ENCODE measurements around the gene EZH2.
A peak's percentile ranks its signal among the peaks of the same experiment; 100 is the strongest.

The EZH2 gene

GRCh38 chr7:148854983-148855382 is 29.1 kb downstream of the EZH2 start:
- DNase-seq (ENCODE audit: low spot score) = no peak

- no peak for DNase-seq (ENCODE audit: low spot score)
Observed at GRCh38 chr7:148852272-148852671, 31.8 kb downstream of the EZH2 start.

GRCh38 chr7:148850564-148850963 is 33.5 kb downstream of the EZH2 start:
- no peak for DNase-seq (ENCODE audit: low spot score)

GRCh38 chr7:148849393-148850098 is 34.5 kb downstream of the EZH2 start:
- DNase-seq (ENCODE audit: low spot score) = no peak

- no peak for DNase-seq (ENCODE audit: low spot score)
Observed at GRCh38 chr7:148847815-148848734, 36.0 kb downstream of the EZH2 start.

GRCh38 chr7:148838905-148839304 is 45.2 kb downstream of the EZH2 start:
- no peak for DNase-seq (ENCODE audit: low spot score)

GRCh38 chr7:148835854-148836253 is 48.2 kb downstream of the EZH2 start:
- no peak for DNase-seq (ENCODE audit: low spot score)

GRCh38 chr7:148834605-148835004 is 49.5 kb downstream of the EZH2 start:
- DNase-seq (ENCODE audit: low spot score) = no peak

GRCh38 chr7:148831782-148832181 is 52.3 kb downstream of the EZH2 start:
- no peak for DNase-seq (ENCODE audit: low spot score)

- DNase-seq (ENCODE audit: low spot score) = no peak
Observed at GRCh38 chr7:148830897-148831692, 53.0 kb downstream of the EZH2 start.

GRCh38 chr7:148828965-148829364 is 55.1 kb downstream of the EZH2 start:
- no peak for DNase-seq (ENCODE audit: low spot score)

- DNase-seq (ENCODE audit: low spot score) = no peak
Observed at GRCh38 chr7:148825338-148825737, 58.8 kb downstream of the EZH2 start.

- DNase-seq (ENCODE audit: low spot score) = no peak
Observed at GRCh38 chr7:148824864-148825263, 59.2 kb downstream of the EZH2 start.

- DNase-seq (ENCODE audit: low spot score) = no peak
Observed at GRCh38 chr7:148821422-148821821, 62.7 kb downstream of the EZH2 start.

GRCh38 chr7:148819697-148820360 is 64.3 kb downstream of the EZH2 start:
- peak; percentile 42 for DNase-seq (ENCODE audit: low spot score)

GRCh38 chr7:148815612-148816011 is 68.5 kb downstream of the EZH2 start:
- no peak for DNase-seq (ENCODE audit: low spot score)

- no peak for DNase-seq (ENCODE audit: low spot score)
Observed at GRCh38 chr7:148814922-148815559, 69.0 kb downstream of the EZH2 start.

GRCh38 chr7:148813890-148814289 is 70.2 kb downstream of the EZH2 start:
- DNase-seq (ENCODE audit: low spot score) = no peak

GRCh38 chr7:148811892-148812291 is 72.2 kb downstream of the EZH2 start:
- DNase-seq (ENCODE audit: low spot score) = no peak

- DNase-seq (ENCODE audit: low spot score) = no peak
Observed at GRCh38 chr7:148809856-148810255, 74.2 kb downstream of the EZH2 start.

GRCh38 chr7:148807436-148807835 is 76.7 kb downstream of the EZH2 start:
- no peak for DNase-seq (ENCODE audit: low spot score)

Data from AG20443 (cell line).